GM19193 (cell line): Measurements from ENCODE around the gene MDFI.

Source experiments
- POLR2A ChIP-seq: IDR thresholded peaks from 4 replicates; pipeline ENCODE4 v1.6.1; 2011; ENCODE audit not compliant: insufficient read depth, insufficient read length; ENCODE audit errors: extremely low read depth

MDFI gene, protein sequence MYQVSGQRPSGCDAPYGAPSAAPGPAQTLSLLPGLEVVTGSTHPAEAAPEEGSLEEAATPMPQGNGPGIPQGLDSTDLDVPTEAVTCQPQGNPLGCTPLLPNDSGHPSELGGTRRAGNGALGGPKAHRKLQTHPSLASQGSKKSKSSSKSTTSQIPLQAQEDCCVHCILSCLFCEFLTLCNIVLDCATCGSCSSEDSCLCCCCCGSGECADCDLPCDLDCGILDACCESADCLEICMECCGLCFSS

DNA sequence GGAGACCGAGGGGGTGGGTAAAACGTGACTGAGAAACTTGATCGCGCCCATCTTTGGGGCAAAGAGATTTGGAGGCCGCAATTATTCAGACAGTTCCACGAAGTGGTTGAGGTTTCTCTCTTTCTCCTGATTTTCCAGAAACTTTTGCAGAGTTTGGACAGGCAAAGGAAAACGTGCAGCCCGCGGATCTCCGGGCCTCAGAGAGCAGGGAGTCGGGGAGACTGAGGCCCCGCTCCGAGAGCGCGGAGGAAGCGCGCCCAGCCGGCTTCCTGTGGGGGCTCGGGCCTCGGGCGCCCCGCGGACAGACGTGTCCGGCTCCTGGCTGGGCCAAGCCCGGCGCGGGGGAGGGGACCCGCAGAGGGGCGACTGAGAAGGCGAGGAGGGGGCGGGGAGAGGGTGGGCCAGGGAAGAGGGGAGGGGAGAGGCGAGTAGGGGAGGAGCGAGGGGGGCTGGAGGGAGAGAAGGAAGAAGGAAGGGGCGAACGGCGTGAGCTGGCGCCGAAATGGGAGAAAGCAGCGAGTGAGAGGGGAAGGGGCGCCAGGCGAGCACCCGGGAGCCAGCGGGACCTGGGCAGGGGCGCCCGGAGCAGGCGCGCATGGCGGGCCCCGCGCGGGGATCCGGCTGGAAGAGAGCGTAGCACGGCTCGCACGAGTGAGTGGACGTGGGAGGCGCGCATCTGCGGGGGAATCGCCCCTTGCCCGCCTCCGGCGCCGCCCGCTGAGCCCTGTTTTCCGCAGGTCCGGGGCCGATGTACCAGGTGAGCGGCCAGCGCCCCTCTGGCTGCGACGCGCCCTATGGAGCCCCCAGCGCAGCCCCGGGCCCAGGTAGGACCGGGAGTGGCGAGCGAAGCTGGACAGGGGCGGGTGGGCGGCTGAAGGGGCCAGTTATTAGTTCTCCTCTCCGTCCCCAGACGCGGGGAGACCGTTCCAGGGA, at the start of gene MDFI:
MDFI (plus strand) TSS at position 467 of the 933 bp plus-strand sequence; CDS start at position 749, 282 bp downstream.
- TF ChIP-seq POLR2A: no peak

DNA sequence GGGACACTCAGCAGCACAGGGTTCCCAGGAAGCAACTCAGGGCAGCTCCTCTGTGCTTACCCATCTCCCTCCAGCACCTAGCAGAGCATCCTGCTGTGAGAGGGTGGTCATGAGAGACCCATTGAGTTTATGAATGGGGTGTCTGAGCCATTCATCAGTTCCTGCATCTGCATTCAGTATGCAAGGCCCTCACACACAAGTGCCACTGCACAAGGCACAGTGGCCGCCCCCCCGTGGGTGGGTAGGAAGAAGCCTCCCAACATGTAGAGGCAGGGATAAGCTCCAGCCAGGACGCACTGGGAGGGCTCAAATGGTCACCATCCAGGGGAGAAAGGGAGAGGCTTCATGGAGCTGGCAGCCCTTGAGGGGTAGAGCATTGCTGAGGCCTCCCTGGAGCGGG, 49.0 kb upstream of the MDFI start:
- TF ChIP-seq POLR2A: no peak

DNA sequence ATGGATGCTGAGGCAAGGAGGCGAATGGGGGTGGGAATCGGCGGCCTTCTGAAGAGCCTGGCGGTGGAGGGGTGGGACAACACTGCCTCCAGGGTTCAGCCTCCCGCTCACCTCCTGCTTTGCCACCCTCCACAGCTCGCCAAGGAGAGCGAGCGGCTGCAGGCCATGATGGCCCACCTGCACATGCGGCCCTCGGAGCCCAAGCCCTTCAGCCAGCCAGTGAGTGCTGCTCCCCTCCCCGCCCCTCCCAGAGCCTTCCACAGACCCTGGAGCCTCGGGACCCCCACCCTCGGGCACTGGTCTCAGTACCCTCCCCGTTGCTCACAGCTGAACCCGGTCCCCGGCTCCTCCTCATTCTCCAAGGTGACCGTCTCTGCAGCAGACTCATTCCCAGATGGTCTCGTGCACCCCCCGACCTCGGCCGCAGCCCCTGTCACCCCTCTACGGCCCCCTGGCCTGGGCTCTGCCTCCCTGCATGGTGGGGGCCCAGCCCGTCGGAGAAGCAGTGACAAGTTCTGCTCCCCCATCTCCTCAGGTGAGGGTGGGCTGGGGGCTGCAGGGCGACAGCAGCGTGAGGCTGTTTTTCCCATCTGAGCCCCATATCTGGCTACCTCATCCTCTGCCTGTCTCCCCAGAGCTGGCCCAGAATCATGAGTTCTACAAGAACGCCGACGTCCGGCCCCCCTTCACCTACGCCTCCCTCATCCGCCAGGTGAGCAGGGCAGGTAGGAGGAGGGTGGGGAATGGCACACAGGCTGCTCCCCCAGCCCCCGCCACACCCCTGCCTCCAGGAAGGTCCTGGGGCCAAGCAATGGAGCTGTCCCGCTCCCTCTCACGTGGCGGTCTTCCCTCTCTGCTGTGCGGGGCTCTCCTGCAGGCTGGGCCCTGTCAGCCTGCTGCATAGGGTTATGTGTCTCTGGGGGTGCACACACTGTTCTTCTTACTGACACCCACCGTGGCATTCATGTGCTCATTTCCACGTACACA, 48.3 kb upstream of the MDFI start:
- no peak for TF ChIP-seq POLR2A

DNA sequence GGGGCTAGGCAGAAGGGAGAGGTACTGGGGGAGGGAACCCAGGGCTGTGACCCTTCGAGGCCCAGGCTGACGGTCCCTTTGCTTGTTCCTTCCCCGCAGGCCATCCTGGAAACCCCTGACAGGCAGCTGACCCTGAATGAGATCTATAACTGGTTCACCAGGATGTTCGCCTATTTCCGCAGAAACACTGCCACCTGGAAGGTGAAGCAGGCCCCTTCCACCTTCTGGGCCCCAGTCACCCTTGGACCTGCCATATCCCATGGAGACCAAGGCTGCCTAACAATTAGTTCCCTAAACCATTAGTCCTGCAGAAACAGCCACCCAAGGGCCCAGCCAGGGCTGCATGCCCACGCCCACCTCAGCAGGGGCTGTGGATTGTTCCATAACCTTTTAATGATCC, 47.1 kb upstream of the MDFI start:
- TF ChIP-seq POLR2A: no peak

DNA sequence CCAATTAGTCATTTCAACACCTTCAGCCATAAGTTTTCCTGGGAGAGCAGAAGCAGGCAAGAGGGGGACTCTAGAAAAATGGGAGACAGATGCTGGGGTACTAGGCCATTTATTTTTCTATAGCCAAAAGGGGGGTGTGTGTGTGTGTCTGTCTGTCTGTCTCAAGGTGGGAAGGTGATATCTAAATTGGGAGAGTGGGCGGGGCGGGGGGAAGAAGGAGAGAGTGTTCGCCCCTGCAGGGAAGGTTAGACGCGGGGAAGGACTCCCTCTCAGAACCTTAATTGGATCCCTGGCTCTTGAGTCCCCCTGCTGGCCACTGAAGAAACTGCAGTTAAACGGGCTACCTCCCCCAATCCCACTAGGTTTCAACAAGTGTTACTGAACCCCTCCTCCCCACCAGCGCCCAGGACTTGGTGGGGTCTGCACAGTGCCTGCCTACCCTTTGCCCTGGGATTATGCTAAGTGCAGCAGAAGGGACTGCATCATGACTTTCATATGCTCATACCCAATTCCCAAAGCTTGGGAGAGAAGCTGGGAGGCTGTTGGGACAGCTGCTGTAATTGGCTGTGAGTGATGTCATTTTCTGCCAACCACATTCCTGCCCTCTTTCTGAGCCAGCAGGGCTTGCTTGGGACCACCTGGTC, 46.3 kb upstream of the MDFI start:
- no peak for TF ChIP-seq POLR2A

DNA sequence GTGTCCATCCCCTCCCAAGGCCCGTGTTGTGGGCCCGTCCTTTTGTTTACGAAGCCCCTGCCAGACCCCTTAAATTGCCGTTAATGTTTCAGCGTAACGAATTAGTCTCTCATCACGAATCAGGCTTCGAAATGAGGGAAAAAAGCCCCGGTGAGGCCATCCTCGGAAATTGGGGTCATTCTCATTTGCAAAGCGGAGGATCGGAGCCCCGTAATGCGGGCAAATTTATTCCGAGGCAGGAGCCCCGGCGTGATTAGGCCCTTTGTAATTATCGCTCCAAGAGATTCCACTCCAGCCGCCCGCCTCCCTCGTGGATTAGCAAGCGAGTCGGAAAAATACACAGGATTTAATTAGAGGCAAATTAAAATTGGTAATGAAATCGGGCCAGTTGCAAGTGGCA, 44.9 kb upstream of the MDFI start:
- TF ChIP-seq POLR2A: no peak

DNA sequence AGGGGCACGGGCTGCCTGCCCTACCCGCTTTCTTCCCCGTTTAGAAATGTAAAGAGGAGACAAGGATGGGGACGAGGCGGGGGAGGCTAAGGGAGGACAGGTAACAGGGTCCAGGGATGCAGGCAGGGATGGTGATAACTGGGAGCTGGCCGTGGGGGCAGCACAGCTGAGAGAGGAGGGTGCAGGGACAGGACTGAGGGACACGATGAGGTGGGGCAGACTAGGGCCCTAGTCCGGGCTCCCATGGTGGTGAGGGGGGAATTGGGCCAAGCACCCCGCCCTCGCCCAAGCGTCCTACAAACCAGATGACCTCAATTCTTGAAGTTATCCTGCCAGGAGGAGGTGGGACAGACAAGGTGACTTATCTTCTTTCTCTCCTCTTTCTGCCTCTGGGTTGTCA, 44.4 kb upstream of the MDFI start:
- TF ChIP-seq POLR2A: no peak

DNA sequence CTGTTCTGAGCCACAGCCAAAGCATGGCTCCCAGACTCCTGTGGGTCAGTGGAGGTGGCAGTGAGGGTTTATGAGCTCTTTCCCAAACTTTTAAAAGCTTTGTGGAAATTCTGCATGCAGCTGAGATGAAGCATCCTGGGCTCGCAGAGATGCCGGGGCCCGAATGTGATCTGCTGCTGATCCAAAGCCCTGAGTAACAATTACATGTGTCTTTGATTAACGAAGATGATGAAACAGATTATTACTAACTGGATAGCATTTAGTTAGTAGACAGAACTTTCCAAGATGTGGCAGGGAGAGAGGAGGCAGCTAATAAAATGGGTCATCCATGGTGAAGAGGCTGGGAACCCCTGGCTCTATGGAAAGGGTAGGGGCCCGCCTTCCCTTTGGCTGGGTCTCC, 43.9 kb upstream of the MDFI start:
- no peak for TF ChIP-seq POLR2A

DNA sequence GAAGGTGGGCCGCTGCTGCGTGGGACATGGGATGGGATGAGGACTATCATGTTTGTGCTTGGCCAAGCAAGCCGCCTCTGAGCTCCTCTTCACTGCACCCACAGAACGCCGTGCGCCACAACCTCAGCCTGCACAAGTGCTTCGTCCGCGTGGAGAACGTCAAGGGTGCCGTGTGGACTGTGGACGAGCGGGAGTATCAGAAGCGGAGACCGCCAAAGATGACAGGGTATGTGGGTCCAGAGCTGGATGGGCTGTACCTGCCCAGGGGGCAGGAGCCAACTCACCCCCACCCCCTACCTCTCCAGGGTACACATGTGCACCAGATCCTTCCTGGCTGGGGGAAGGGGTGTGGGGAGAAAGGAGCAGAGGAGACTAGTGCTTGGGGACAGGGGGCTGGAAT, 43.5 kb upstream of the MDFI start:
- no peak for TF ChIP-seq POLR2A

DNA sequence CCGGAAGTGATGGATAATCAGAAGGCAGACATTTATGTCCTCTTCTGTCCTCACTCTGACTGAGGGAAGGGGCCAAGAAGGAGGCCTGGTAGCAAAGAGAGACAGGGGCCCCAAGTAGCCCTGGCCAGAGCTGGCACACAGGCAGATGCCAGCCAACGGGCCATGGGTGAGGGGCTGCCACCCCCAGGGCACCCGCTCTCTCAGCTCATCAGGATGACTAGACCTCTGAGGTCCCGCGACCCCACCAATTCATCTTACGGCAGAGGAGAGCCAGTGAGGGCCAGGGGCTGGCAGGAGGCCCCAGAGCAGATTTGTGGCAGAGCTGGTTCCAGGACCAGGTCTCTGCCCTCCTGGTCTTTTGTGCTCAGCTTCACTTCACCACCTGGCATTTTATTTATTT, 43.1 kb upstream of the MDFI start:
- no peak for TF ChIP-seq POLR2A

DNA sequence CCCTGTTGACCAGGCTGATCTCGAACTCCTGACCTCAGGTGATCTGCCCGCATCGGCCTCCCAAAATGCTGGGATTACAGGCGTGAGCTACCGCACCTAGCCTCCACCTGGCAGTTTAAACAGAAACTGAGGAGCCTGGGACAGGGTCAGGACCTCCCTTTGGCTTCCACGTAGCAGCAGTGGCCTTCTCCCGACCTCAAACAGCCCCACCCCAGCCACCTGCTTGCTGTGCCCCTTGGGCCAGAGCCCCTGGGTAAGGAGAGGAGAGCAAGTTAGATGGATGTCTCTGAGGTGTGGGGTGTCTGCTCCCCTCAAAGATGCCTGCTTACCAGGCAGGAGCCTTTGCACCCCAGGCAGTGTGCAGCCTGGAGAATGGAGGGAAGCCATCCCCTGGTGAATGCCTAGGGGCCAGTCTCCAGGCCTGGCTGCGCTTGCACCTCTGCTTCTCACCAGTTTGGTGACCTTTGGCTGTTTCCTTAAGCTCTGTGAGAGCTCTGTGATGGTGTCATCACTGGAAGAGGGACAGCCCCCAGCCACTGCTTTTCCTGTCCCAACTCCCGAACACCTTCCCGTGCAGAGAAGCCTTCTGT, 42.1 kb upstream of the MDFI start:
- TF ChIP-seq POLR2A: no peak

DNA sequence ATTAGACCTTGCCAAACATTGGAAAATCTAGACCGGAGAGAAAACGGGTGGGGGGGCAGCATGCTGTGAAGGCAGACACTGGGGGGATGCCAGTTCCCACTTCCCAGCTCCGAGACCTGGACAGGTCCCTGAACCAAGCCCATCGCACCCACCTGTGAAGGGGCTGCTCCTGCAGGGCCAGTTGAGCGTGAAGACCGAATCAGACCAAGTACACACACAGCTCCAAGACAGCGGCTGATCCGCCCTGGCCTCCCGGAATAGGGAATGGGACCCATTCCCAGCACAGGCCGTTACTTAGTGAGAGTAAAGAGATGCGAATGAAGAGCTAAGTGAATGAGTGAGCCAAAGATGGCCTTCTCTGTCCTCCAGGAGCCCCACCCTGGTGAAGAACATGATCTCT, 41.5 kb upstream of the MDFI start:
- TF ChIP-seq POLR2A: no peak

DNA sequence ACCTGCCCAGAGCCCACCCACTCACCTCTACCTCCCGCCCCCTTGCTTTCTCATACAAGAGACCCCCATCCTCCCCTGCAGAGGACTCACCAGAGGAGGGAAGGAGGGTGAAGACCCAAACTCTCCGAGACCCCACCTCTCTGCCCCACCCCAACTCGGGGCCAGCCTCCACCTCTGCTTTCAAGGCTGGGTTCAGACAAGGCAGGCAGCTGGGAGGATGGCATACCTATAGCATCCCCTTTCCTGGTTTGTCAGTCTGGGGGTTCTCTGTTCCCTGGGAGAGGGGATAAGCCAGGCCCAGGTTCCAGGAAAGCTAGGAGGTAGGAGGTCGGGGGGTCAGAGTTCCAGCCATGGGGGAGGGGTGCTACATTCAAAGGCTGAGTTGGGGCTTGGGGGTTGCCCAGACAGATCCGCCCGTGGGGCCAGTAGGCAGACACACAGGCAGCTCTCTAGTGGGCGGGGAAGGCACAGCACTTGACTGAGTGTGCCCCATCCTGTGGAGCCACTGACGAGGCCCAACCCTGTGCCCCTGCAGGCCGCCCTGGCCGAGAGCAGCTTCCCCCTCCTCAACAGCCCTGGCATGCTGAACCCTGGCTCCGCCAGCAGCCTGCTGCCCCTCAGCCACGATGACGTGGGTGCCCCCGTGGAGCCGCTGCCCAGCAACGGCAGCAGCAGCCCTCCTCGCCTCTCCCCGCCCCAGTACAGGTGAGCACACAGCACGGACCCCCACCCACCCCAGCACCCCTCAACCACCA, 40.8 kb upstream of the MDFI start:
- TF ChIP-seq POLR2A: no peak

DNA sequence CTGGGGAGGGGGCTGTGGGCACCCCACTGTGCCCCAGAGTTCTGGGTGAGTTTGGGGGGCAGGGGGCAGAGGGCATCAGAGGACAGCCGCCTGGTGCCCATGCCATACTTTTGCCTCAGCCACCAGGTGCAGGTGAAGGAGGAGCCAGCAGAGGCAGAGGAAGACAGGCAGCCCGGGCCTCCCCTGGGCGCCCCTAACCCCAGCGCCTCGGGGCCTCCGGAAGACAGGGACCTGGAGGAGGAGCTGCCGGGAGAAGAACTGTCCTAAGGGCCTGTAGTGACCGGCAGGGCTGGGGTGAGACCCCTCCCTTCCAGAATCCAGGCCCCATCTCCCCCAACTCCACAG, 39.6 kb upstream of the MDFI start:
- TF ChIP-seq POLR2A: no peak
